Measurements from ENCODE around the gene ABCC4.

GRCh38 chr13:95300625-95301182, 547 bp downstream of the ABCC4 start:
- TF ChIP-seq CTCF (IDR thresholded peaks at IDR 0.05 in 8 of 11, conservative IDR thresholded peaks at IDR 0.05 in 3 of 11): peak in 3 of 11 experiments; percentile 13 to 36 (median 26)
- TF ChIP-seq POLR2A (IDR thresholded peaks at IDR 0.05): no peak

Measured in spleen (tissue), 7 donors.